Medulla oblongata (tissue), 1 donor: ENCODE data around the gene PRRC2C.
"Not testable (repeated sequence)": the region's sequence is repeated elsewhere in the genome, so short reads cannot be mapped to it uniquely, and the experiment has no call there.

Experiments
- DNase-seq: peaks from one replicate; pipeline ENCODE4 v3.0.0-alpha.2; 2015; ENCODE audit errors: extremely low spot score

PRRC2C gene

DNA sequence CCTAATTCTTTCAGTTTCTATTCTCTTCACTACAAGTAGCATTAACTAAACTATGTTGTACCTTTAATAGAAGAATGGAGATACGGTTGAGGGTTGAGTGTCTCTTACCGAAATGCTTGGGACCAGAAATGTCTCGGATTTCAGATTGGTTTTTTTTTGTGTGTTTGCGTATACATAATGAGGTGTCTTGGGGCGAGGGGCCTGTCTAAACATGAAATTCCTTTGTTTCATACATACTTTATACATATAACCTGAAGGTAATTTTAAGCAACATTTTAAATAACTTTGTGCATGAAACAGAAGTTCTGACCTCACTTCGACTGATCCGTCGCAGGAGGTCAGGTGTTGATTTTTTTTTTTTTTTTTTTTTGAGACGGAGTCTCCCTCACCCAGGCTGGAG is 100.4 kb downstream of the PRRC2C start:
- no peak for DNase-seq

DNA sequence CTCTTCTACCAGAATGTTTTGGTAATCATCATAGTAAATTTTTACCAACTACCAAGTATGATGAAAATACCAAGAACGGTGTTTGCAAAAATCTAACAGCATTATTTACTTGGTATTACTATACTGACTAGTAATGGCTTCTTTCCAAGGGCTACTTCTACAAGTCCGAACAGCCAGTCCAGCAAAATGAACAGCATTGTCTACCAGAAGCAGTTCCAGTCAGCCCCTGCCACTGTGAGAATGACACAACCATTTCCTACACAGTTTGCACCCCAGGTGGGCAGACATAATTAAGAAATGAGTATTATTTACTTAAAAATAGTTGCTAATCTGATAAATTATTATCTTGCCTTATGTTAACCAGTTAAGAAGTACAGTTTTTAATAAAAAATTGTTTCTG is 102.9 kb downstream of the PRRC2C start:
- peak; percentile 55 for DNase-seq

DNA sequence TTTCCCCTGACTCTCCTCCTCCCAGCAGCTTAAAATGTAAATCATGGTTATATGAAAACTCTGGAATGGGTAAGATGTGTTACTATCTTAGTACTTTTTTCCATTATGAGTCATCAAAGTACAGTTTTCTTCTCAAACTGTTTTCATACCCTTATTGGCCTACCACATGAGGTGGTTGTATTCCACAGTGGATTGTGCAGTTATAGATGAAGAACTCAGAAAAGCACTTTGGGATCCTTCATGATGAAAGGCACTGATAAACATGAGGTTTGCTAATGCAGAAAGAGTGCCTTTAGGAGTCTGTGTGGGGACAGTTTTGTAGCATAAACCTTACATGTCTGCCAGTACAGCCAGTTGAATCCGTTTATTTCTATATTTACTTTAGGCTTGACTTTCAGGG is 104.7 kb downstream of the PRRC2C start:
- DNase-seq: no peak

DNA sequence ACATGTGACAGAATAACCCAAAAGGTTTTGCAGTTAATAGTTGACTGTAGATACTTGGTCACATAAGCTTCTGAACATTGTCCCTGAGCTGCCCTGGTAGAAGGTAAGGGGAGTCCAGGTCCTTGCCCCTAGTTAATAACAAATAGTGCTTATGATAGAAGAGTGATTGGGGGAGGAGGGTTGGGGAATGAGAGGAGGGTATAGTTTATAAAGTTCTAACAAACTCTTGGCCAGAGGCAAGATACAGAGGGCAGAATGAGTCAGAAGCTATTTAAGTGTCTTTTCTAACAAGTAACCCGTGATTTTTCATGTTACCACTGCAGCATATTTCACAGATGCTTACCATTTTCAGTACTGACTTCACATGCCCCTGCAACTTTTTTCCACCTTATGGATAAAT is 110.0 kb downstream of the PRRC2C start:
- no peak for DNase-seq

DNA sequence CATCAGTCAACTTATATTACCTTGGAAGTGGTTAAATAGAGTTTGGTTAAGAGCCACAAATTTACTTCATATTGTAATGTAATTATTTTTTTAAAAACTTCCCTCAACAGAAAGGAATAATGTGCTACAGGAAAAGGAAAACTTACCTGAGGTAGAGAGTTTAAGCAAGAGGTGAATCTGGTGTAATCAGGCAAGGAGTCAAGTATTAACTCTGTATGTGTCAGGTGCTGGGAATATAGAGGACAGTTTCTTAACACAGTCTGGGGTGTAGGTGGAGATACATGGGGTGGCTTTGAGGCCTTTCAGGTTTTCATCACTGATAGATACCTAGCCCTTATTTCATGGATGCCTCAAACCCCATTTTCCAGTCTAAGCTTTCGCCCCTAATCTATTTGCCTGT is 110.8 kb downstream of the PRRC2C start:
- DNase-seq: no peak

DNA sequence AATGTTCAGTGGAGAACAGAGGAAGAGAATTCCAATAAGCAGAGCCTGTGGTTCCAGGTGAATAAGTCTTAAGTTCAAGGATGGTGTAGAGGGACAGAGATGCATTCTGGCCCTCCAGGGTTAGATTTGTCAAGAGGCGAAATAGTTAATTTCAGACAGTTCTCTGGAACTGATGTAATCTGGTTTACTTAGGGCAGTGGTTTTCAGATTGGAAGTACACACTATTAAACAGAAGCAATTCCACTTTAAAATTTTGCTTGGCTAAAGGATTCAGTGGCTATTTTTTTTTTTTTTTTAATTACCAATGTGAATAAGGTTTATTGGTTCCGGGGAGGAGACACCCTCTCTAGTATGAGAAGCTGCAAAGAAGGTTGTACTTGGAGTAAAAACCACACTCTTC is 111.4 kb downstream of the PRRC2C start:
- DNase-seq: no peak

DNA sequence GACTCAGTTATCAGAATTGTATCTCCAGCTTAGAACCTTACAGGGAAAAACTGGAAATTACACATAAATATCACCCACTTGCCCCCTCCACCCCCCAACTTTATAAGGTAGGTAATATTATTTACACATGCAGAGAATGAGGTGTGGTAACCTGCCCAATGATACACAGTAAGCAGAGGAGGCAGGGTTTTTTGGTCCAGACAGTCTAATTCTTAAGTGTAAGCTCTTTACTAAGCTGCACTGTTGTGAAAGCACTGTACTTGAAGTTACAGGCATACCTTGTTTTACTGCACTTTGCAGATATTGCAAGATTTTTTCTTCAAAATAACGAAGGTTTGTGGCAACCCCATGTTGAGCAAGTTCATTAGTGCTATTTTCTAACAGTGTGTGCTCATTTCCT is 111.9 kb downstream of the PRRC2C start:
- no peak for DNase-seq

DNA sequence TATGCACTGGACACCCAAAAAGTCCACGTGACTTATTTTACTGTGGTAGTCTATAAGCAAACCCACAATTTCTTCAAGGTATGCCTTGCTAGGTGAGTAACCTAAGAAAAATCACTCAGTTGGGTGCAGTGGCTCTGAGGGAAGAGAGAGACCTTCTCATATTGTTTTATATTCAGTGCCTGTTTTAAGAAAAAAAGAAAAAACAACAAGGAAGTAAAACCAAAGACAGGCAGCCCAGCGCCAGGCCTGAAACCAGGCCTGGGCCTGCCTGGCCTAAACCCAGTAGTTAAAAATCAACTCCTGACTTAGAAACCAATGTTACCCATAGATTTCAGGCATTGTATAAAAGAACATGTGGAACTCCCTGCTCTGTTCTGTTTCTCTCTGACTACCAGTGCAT is 115.0 kb downstream of the PRRC2C start:
- DNase-seq: not testable (repeated sequence)

DNA sequence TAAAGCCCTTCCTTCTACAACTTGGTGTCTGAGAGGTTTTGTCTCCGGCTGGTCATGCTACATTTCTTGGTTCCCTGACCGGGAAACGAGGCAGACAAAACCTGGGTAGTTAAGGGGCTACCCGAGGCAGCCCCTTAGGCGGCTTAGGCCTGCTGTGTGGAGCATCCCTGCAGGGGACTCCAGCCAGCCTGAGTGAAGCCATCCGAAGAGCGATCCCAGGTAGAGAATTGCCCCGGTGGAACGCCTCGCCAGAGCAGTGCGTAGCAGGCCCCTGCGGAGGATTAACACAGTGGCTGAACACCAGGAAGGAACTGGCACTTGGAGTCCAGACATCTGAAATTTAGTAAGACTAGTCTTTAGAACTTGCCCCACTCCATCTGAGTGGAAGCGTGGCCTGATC is 115.5 kb downstream of the PRRC2C start:
- DNase-seq: no peak

DNA sequence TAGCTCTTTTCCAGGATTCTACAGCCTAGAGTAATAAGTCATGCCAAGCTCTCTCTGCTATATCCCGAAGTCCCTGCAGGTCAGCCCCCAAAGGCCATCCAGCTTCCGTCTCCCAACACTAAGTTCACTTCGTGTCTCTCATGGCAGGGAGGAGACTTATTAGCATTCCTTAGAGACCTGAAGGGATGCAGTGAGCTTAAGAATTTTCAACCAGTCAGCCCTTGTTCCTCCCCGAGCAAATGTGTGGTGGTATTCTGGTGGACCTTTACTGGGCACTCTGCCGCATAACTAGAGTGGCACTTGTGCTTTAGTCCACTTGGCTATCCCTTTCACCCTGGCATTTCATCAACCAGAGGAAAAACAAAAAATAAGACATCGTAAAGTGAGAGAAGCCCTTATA is 117.7 kb downstream of the PRRC2C start:
- DNase-seq: not testable (repeated sequence)

DNA sequence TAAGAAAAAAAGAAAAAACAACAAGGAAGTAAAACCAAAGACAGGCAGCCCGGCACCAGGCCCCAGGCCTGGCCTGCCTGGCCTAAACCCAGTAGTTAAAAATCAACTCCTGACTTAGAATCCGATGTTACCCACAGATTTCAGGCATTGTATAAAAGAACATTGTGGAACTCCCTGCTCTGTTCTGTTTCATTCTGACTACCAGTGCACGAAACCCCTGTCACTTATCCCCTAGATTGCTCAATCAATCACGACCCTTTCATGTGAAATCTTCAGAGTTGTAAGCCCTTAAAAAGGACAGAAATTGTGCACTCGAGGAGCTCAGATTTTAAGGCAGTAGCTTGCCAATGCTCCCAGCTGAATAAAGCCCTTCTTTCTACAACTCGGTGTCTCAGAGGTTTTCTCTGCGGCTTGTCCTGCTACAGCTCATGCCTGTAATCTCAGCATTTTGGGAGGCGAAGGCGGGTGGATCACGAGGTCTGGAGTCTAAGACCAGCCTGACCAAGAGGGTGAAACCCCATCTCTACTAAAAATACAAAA is 121.1 kb downstream of the PRRC2C start:
- peak; percentile 82 for DNase-seq

DNA sequence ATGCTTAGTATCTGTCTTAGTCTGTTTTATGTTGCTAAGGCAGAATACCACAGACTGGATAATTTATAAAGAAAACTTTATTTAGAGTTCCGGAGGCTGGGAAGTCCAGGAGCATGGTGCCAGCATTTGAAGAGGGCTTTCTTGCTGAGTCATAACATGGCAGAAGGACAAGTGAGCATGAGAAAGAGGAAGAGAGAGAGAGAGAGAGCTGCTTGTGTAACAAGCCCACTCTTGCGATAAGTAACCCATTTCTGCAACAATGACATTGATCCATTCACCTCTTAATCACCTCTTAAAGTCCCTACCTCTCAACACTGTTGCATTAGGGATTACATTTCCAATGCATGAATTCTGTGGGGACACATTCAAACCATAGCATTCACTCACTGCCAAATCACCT is 125.1 kb downstream of the PRRC2C start:
- DNase-seq: no peak

DNA sequence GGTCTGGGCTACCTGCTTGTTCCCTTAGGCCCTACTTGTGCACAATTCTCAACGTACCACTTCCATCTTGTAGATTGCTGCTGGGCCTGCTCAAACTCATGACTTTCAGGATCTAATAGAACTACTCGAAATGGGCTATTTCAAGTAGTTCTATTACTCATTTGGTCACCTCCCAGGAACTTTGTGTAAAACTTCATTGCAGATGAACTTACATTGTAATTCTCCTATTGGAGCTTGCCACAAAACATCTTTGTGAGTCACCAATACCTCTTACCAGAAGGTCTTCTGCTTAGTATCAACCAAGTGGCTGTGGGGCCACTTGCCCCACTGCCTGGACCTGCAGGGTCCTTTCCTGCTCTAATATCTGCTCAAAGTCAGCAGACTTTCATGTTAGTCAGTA is 126.0 kb downstream of the PRRC2C start:
- no peak for DNase-seq

DNA sequence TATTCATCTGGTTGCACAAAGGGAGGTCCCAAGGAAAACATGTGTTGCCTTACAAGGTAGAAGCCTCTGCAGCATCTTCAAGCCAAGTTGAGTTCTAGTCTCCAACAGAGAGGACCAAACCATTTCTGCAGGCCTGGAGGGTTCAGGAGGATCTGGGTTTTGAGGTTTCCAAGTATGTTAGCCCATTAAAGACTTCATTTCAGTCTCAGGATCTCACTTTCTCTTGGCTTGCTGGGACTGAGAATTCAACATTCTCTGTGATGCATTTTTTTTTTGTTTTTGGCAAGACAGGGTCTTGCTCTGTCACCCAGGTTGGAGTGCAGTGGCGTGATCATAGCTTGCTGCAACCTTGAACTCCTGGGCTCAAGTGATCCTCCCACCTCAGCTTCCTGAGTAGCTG is 128.0 kb downstream of the PRRC2C start:
- no peak for DNase-seq

DNA sequence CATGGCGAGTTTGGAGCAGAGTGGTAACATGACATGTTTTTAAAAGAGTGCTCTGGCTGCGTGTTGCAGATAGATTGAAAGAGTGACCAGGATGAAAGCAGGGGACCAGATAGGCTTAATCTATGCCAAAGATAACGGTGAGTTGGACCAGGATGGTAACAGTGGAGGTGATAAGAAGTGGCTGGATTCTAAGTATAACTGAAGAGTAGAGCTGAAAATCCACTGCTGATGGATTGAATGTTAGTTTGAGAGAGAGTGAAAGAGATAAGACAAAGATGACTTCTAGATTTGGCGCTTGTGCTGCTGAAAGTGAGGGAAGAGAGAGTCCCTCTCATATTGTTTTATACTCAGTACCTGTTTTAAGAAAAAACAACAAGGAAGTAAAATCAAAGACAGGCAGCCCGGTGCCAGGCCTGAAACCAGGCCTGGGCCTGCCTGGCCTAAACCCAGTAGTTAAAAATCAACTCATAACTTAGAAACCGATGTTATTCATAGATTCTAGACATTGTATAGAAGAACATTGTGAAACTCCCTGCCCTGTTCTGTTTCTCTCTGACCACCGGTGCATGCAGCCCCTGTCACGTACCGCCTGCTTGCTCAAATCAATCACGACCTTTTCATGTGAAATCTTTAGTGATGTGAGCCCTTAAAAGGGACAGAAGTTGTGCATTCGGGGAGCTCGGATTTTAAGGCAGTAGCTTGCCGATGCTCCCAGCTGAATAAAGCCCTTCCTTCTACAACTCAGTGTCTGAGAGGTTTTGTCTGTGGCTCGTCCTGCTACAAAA is 130.0 kb downstream of the PRRC2C start:
- DNase-seq: not testable (repeated sequence)

DNA sequence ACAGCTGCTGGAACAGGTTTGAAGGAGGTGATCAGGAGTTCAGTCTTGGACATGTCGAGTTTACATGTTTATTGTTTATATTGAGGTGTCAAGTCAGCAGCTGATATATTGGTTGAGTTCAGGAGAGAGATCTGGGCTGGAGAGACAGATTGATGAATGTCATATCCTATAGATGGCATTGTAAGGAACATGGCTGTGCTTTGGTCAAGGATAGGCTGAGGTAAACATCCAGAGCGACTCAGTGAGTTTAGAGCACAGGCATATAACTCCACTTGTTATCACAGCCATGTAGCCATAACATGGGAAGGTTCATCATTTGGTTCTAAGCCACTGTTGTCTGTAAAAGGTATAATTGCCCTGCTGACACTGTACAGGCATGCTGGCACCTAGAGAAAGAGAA is 131.3 kb downstream of the PRRC2C start:
- DNase-seq: no peak

DNA sequence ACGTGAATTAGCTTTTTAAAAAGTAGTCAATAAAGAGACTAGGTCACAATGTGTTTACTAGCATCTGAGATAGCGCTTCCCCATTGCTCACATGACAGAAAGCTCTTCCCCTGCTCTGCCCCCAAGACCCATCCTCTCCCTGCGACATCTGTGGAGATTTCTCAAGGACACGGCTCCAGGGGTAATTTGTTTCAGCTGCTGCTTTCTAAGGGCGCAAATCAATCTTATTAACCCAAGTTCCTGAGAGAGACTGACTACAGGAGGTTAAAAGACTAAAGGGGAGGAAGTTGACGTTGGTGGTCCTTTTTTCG is 136.8 kb downstream of the PRRC2C start, which contains the start of gene MYOCOS:
Gene MYOCOS, plus strand, starts transcription at position 92 of the 311 bp plus-strand sequence. CDS start 1,641 bp downstream, outside the sequence.
- no peak for DNase-seq

DNA sequence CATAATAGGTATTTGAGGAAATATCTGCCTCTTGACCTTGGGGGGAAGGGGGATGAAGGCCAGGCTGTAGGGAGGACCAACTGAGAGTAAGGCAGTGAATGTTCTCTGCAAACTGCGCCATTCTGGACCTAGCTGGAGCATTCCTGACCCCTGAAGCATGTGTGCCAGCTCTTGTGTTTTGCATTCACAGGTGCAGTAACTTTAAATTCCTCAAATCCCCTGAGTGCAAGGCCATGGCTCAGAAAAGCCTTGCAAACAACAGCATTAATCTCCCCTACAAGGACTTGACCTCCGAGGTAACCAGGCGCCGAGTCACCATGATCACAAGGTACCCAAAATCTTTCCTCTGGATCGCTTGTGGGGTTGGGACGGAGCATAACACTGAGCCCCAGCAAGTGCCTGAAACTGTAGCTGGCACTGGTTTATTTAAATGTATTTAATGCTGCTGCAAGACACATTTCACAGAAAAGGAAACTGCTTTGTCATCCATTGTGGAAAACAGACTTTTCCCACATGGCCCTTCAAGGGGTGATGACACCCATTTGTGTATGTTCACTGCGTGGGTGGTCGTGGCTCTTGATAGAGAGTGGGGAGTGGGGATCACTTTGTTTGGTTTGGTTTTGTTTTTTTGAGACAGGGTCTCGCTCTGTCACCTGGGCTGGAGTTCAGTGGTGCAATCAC is 138.5 kb downstream of the PRRC2C start:
- no peak for DNase-seq

DNA sequence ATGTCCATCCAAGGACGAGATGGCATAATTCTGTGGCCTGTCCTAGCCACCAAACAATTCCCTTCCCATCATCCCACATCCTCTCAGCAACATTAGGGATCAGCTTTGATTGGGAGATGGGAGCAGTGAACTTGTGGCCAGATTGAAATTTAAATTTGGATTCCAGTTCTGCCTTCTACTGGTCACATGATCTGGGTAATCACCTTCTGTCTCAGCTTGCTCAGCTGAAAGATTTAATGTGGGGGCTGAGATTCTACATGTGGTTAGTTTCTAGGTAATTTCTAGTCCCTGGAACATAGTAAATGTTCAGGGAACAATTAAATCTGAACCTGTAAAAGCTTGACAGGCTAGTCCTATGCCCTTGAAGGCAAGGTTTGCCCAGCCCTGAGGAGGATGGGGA is 139.9 kb downstream of the PRRC2C start:
- DNase-seq: no peak

DNA sequence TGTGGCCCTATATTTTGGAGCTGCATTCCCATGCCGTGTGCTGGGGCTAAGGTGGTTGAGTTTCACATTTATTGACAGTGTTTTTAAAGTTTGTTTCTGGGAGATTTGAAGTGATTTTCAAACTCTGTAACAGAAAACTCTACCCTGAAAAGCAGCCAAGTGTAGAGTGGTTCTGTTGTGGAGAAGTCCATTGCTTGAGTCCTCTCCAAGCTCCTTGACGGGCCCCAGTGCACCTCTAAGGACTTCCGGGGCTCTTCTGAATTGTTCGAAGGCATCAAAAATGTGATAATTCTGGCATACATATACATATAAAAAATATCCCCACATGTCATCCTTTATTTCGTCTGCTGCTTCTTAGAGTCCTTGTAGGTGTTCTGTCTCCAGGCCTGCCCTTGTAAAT is 141.7 kb downstream of the PRRC2C start:
- DNase-seq: no peak

DNA sequence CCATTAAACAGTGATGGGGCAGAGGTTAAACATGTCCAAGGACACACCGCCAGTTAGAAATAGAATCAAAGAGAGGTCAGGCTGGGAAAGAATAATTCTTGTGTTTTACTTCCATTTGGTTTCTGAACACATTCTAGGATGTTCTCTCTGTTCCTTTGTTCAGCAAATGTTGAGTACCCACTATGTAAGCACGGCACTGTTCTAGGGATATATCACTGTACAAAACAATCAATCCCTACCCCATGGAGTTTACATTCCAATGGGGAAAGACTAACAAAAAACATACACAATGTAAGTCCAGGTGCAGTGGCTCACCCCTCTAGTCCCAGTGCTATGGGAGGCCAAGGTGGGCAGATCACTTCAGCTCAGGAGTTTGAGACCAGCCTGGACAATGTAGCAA is 142.9 kb downstream of the PRRC2C start:
- DNase-seq: no peak

DNA sequence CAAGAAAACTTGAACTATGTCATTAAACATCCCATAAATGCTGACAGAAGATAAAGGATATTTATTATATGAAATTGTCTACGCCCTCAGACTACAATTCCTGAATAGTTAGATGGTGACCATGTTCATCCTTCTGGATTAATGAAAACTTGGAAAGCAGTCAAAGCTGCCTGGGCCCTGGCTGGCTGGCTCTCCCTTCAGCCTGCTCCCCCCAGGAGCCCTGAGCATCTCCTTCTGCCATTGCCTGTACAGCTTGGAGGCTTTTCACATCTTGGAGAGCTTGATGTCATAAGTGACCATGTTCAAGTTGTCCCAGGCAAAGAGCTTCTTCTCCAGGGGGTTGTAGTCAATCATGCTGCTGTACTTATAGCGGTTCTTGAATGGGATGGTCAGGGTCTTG is 150.3 kb downstream of the PRRC2C start:
- DNase-seq: no peak

DNA sequence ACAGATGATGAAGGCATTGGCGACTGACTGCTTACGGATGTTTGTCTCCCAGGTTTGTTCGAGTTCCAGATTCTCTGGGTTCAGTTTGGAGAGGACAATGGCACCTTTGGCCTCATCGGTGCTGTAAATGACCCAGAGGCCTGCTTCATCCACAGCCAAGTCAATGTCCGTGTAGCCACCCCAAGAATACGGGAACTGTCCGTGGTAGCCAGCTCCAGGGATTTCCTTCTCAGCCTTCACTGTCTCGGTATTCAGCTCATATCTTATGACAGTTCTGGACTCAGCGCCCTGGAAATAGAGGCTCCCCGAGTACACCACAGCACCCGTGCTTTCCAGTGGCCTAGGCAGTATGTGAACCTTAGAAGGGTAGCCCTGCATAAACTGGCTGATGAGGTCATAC is 150.8 kb downstream of the PRRC2C start:
- DNase-seq: no peak
